HCT116 (cell line): ENCODE measurements around the gene LZTR1. TPM values are rescaled to one million over a fixed set of nuclear protein-coding genes. Genes with fewer than 3 reads are reported as not detected.

Source experiments
- ATAC-seq: fragments of 200-7000 bp; cut with Tn5 transposase; 2 replicates; pipeline ENCODE4 v1.9.1; 2020; ENCODE audit warnings: mild to moderate bottlenecking, moderate library complexity
- BruUV-seq: library from RNA; stranded (reverse); fragments of 400-500 nt; replicated peaks from 2 replicates; lab custom pipeline; 2021; lab: Mats Ljungman, UMichigan
- CTCF ChIA-PET: fragments of 300-600 bp; sonication (Branson Sonifier 250); formaldehyde crosslinking; loops from one replicate; lab custom pipeline; 2021; ENCODE audit warnings: antibody characterized with exemption; lab: Charles Lee
- POLR2A ChIA-PET: fragments of 300-600, 350-600 bp; sonication (Branson Sonifier 250); formaldehyde crosslinking; loops from one replicate; lab custom pipeline; 2021; ENCODE audit warnings: antibody characterized with exemption; lab: Charles Lee
- RAD21 ChIA-PET, 2 experiments: fragments of 300-600 bp; sonication (Branson Sonifier 250); formaldehyde crosslinking; loops; one replicate each; lab custom pipeline; 2023; ENCODE audit warnings: low total read pairs in 2 of 2; ENCODE audit not compliant: uncharacterized antibody in 2 of 2, unreplicated experiment in 2 of 2, low non-redundant PET in 1 of 2; lab: Charles Lee
- DNase-seq: peaks from one replicate; pipeline ENCODE4 v3.0.0-alpha.2; 2010; ENCODE audit warnings: low read depth, low spot score
- H2AFZ ChIP-seq: fragments of 200-600 bp; shearing (Covaris generic), sonication (generic); 2 replicates; pipeline ENCODE4 v1.6.1; 2017; ENCODE audit warnings: low read depth, mixed run types, mixed read lengths, antibody characterized with exemption, low read length; ENCODE audit not compliant: poor library complexity, severe bottlenecking
- H3K27ac ChIP-seq: 2 replicates; pipeline ENCODE4 v1.5.1; 2012; ENCODE audit warnings: low read depth, low read length
- H3K27me3 ChIP-seq: fragments of 200-600 bp; sonication (generic); 2 replicates; pipeline ENCODE4 v1.6.1; 2016; ENCODE audit warnings: mixed run types, low read length, mixed read lengths; ENCODE audit not compliant: insufficient read depth
- H3K36me3 ChIP-seq, 2 experiments: fragments of 200-500 bp in 1 of 2; fragments of 200-600 bp in 1 of 2; sonication (Bioruptor generic) in 1 of 2; sonication (generic) in 1 of 2; 2 replicates each; pipeline versions ENCODE4 v1.5.1 to v1.6.1; 2014 to 2016; ENCODE audit warnings: low read length in 2 of 2, inconsistent platforms in 1 of 2, mixed read lengths in 1 of 2, mixed run types in 1 of 2; ENCODE audit not compliant: insufficient read depth in 2 of 2, control insufficient read depth in 1 of 2
- H3K4me1 ChIP-seq, 2 experiments: fragments of 200-600 bp in 1 of 2; sonication (generic) in 1 of 2; 2 replicates each; pipeline versions ENCODE4 v1.5.1 to v1.6.1; 2012 to 2017; ENCODE audit warnings: low read length in 2 of 2, inconsistent platforms in 1 of 2, mild to moderate bottlenecking in 1 of 2, mixed read lengths in 1 of 2, mixed run types in 1 of 2, moderate library complexity in 1 of 2; ENCODE audit not compliant: insufficient read depth in 2 of 2, control insufficient read depth in 1 of 2
- H3K4me2 ChIP-seq: fragments of 200-600 bp; sonication (generic); 2 replicates; pipeline ENCODE4 v1.6.1; 2017; ENCODE audit warnings: mixed run types, low read length, mixed read lengths
- H3K4me3 ChIP-seq, 2 experiments: fragments of 200-600 bp in 1 of 2; sonication (generic) in 1 of 2; replicated peaks in 1 of 2; 2 replicates each; pipeline ENCODE4 v1.5.1; 2011 to 2016; ENCODE audit warnings: low read length in 2 of 2, control low read depth in 1 of 2, low read depth in 1 of 2, mild to moderate bottlenecking in 1 of 2, mixed read lengths in 1 of 2, mixed run types in 1 of 2
- H3K79me2 ChIP-seq: fragments of 200-600 bp; sonication (generic); 2 replicates; pipeline ENCODE4 v1.6.1; 2017; ENCODE audit warnings: mild to moderate bottlenecking, mixed run types, low read length, moderate library complexity, mixed read lengths; ENCODE audit not compliant: insufficient read depth
- H3K9ac ChIP-seq: fragments of 200-600 bp; sonication (generic); 2 replicates; pipeline ENCODE4 v1.6.1; 2016; ENCODE audit warnings: low read length, mixed read lengths
- H3K9me2 ChIP-seq: fragments of 200-600 bp; sonication (generic), shearing (Covaris generic); 2 replicates; pipeline ENCODE4 v1.6.1; 2017; ENCODE audit warnings: mixed run types, mild to moderate bottlenecking, moderate library complexity; ENCODE audit not compliant: insufficient read depth
- H3K9me3 ChIP-seq, 2 experiments: fragments of 200-500 bp in 1 of 2; fragments of 200-600 bp in 1 of 2; sonication (Bioruptor generic) in 1 of 2; sonication (generic) in 1 of 2; 2 replicates each; pipeline ENCODE4 v1.6.1; 2014 to 2017; ENCODE audit warnings: low read length in 2 of 2, mixed read lengths in 2 of 2, inconsistent platforms in 1 of 2, low read depth in 1 of 2, mild to moderate bottlenecking in 1 of 2, mixed run types in 1 of 2, moderate library complexity in 1 of 2; ENCODE audit not compliant: control insufficient read depth in 1 of 2, insufficient read depth in 1 of 2
- H4K20me1 ChIP-seq: fragments of 200-600 bp; sonication (generic), shearing (Covaris generic); 2 replicates; pipeline ENCODE4 v1.6.1; 2017; ENCODE audit warnings: mixed run types, mild to moderate bottlenecking, moderate library complexity; ENCODE audit not compliant: insufficient read depth
- ATF3 ChIP-seq: IDR thresholded peaks from 2 replicates; pipeline ENCODE4 v1.6.1; 2012
- CBX3 ChIP-seq: IDR thresholded peaks from 2 replicates; pipeline ENCODE4 v1.6.1; 2012; ENCODE audit warnings: low read depth
- CEBPB ChIP-seq: IDR thresholded peaks from 2 replicates; pipeline ENCODE4 v1.6.1; 2012; ENCODE audit warnings: low read depth
- EGR1 ChIP-seq: IDR thresholded peaks from 2 replicates; pipeline ENCODE4 v1.6.1; 2012; ENCODE audit warnings: low read depth
- ELF1 ChIP-seq: IDR thresholded peaks from 2 replicates; pipeline ENCODE4 v1.6.1; 2012; ENCODE audit warnings: low read depth, borderline replicate concordance
- EZH2phosphoT487 ChIP-seq: fragments of 200-600 bp; IDR thresholded peaks from 2 replicates; pipeline ENCODE4 v1.6.1; 2018; ENCODE audit warnings: antibody characterized with exemption, borderline replicate concordance
- FOSL1 ChIP-seq: IDR thresholded peaks from 2 replicates; pipeline ENCODE4 v1.6.1; 2012; ENCODE audit warnings: low read depth
- JUND ChIP-seq: IDR thresholded peaks from 2 replicates; pipeline ENCODE4 v1.6.1; 2012
- POLR2AphosphoS5 ChIP-seq: IDR thresholded peaks from 2 replicates; pipeline ENCODE4 v1.6.1; 2011; ENCODE audit warnings: mild to moderate bottlenecking, low read depth, low read length, moderate library complexity
- SIN3A ChIP-seq: IDR thresholded peaks from 2 replicates; pipeline ENCODE4 v1.6.1; 2012; ENCODE audit warnings: low read depth
- SP1 ChIP-seq: IDR thresholded peaks from 2 replicates; pipeline ENCODE4 v1.6.1; 2012; ENCODE audit warnings: low read depth
- SRF ChIP-seq: IDR thresholded peaks from 2 replicates; pipeline ENCODE4 v1.6.1; 2012; ENCODE audit warnings: low read depth
- TCF7L2 ChIP-seq: IDR thresholded peaks from 2 replicates; pipeline ENCODE4 v1.7.0; 2011; ENCODE audit warnings: borderline replicate concordance, inconsistent platforms; ENCODE audit not compliant: insufficient read depth, insufficient read length; ENCODE audit errors: extremely low read depth
- ZBTB33 ChIP-seq: IDR thresholded peaks from 2 replicates; pipeline ENCODE4 v1.6.1; 2011; ENCODE audit warnings: mild to moderate bottlenecking, low read length, moderate library complexity; ENCODE audit not compliant: insufficient replicate concordance; ENCODE audit errors: extremely low read depth
- ZNF274 ChIP-seq: fragments of 200-500 bp; sonication (Bioruptor generic); IDR thresholded peaks from 2 replicates; pipeline ENCODE4 v1.6.1; 2014; ENCODE audit warnings: mild to moderate bottlenecking, low read depth, low read length, inconsistent platforms
- intact Hi-C: fragments of 100-400 bp; cut with micrococcal nuclease; formaldehyde crosslinking; loops from 2 replicates; pipeline ENCODE4 v1.10.0; 2022
- total RNA-seq: library from RNA; stranded (reverse); gene quantifications from one replicate; pipeline ENCODE4 v1.2.1, GENCODE V29; 2021; ENCODE audit not compliant: unreplicated experiment
- TF ChIP-seq, protein P1 (sequence below), 3 experiments: fragments of 200-600 bp in 1 of 3; sonication (generic) in 1 of 3; IDR thresholded peaks in 2 of 3; conservative IDR thresholded peaks in 1 of 3; 2 replicates each; pipeline ENCODE4 v1.5.1; 2012 to 2017; ENCODE audit warnings: low read depth in 2 of 3, low read length in 2 of 3, antibody characterized with exemption in 1 of 3, borderline replicate concordance in 1 of 3, control low read depth in 1 of 3, mild to moderate bottlenecking in 1 of 3, mixed read lengths in 1 of 3, mixed run types in 1 of 3, moderate library complexity in 1 of 3; ENCODE audit not compliant: insufficient read depth in 1 of 3

Gene LZTR1
- total RNA-seq, 1 experiment from 2014 or later, result 56.5 TPM

- ChIA-PET POLR2A (no interaction called here), RAD21 (no interaction called here), CTCF (no interaction called here)
- H2AFZ ChIP-seq, result no peak overlapping the region
- no TSS peak for BruUV-seq
- TF ChIP-seq CBX3 (no peak), FOSL1 (no peak), ZBTB33 (no peak), EGR1 (no peak), EZH2phosphoT487 (no peak), CEBPB (no peak), JUND (no peak), SIN3A (no peak), POLR2AphosphoS5 (no peak), ELF1 (no peak), TCF7L2 (no peak), SP1 (no peak), SRF (no peak), ATF3 (no peak), ZNF274 (no peak)
- TF ChIP-seq, protein P1, sequence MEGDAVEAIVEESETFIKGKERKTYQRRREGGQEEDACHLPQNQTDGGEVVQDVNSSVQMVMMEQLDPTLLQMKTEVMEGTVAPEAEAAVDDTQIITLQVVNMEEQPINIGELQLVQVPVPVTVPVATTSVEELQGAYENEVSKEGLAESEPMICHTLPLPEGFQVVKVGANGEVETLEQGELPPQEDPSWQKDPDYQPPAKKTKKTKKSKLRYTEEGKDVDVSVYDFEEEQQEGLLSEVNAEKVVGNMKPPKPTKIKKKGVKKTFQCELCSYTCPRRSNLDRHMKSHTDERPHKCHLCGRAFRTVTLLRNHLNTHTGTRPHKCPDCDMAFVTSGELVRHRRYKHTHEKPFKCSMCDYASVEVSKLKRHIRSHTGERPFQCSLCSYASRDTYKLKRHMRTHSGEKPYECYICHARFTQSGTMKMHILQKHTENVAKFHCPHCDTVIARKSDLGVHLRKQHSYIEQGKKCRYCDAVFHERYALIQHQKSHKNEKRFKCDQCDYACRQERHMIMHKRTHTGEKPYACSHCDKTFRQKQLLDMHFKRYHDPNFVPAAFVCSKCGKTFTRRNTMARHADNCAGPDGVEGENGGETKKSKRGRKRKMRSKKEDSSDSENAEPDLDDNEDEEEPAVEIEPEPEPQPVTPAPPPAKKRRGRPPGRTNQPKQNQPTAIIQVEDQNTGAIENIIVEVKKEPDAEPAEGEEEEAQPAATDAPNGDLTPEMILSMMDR (IDR thresholded peaks at IDR 0.05 in 2 of 3, conservative IDR thresholded peaks at IDR 0.05 in 1 of 3; ENCODE audit: borderline replicate concordance in 1 of 3, insufficient read depth in 1 of 3, low read depth in 2 of 3, low read length in 2 of 3), result no peak
- intact Hi-C loops, result no loop called here
- H3K4me2 ChIP-seq, result no peak overlapping the region
- no peaks in the 10 kb centered on the region for H3K79me2 ChIP-seq
- no peak overlapping the region for H3K4me3 ChIP-seq
- H3K36me3 ChIP-seq, result no peaks in the 10 kb centered on the region
- no peaks in the 10 kb centered on the region for H3K9me3 ChIP-seq
- DNase-seq, result no peak
- no peaks in the 10 kb centered on the region for H4K20me1 ChIP-seq
- no peak overlapping the region for H3K9ac ChIP-seq
- H3K9me2 ChIP-seq, result no peaks in the 10 kb centered on the region
- H3K27me3 ChIP-seq, result no peaks in the 10 kb centered on the region
- no peak overlapping the region for H3K27ac ChIP-seq
- peaks cover 0 to 4% of the 10 kb centered on the region in 2 experiments; a peak in 1 of 4 replicates for H3K4me1 ChIP-seq
- ATAC-seq, result no peak
Measured at GRCh38 chr22:20965104-20965887, 16.8 kb upstream of the LZTR1 start.
